Stimulated activated CD4-positive, alpha-beta T cell treated with anti-CD3 and anti-CD28 coated beads, Interleukin-12 subunit alpha, Interleukin-12 subunit beta, amount 100 ng/mL, for 24 hours (primary cell): ENCODE results near the gene LTB4R2.

Experiments
- DNase-seq, 2 experiments: peaks; one replicate each; pipeline ENCODE4 v3.0.0-alpha.2; 2020; ENCODE audit warnings: low read depth in 2 of 2

Gene LTB4R2

GRCh38 chr14:24299255-24300191 is 10.4 kb upstream of the LTB4R2 start, which contains the start of the genes DHRS1 and NOP9:
DHRS1 (minus strand) TSS chr14:24299780; CDS start chr14:24299106, 674 bp downstream.
NOP9 (plus strand) TSS chr14:24299850; CDS start chr14:24299955, 105 bp downstream.
- DNase-seq: peak; percentile 87 to 92

GRCh38 chr14:24300326-24300980 is 9.5 kb upstream of the LTB4R2 start:
- no peak for DNase-seq

GRCh38 chr14:24304019-24304387 is 5.9 kb upstream of the LTB4R2 start:
- DNase-seq: no peak

- DNase-seq: no peak
These were observed 2.8 kb upstream of the LTB4R2 start for GRCh38 chr14:24307156-24307574.

GRCh38 chr14:24307575-24308341 is 2.2 kb upstream of the LTB4R2 start, which contains the start of gene CIDEB:
CIDEB (minus strand) TSS chr14:24307977; CDS start chr14:24307858, 119 bp downstream.
- no peak for DNase-seq

GRCh38 chr14:24308342-24309124 is 1.4 kb upstream of the LTB4R2 start:
- no peak for DNase-seq

- DNase-seq: no peak
These were observed 315 bp downstream of the LTB4R2 start for GRCh38 chr14:24310265-24310645.

- peak in 1 of 2 experiments; percentile 32 for DNase-seq
These were observed 985 bp downstream of the LTB4R2 start, which contains the start of gene LTB4R for GRCh38 chr14:24310646-24311604. LTB4R (plus strand) TSS chr14:24311502; CDS start chr14:24315652, 4,150 bp downstream.

- no peak for DNase-seq
These were observed 2.1 kb downstream of the LTB4R2 start for GRCh38 chr14:24311837-24312615.

GRCh38 chr14:24312736-24313507 is 3.0 kb downstream of the LTB4R2 start:
- DNase-seq: no peak

GRCh38 chr14:24313913-24314312 is 4.0 kb downstream of the LTB4R2 start:
- no peak for DNase-seq

GRCh38 chr14:24314377-24315193 is 4.6 kb downstream of the LTB4R2 start:
- no peak for DNase-seq

- no peak for DNase-seq
These were observed 5.4 kb downstream of the LTB4R2 start for GRCh38 chr14:24315243-24315806.

- no peak for DNase-seq
These were observed 6.1 kb downstream of the LTB4R2 start for GRCh38 chr14:24315807-24316596.

GRCh38 chr14:24316597-24316950 is 6.6 kb downstream of the LTB4R2 start:
- no peak for DNase-seq
